Naive B cell (primary cell): ENCODE data around the gene EXT2. TPM values are rescaled to one million over a fixed set of nuclear protein-coding genes. Genes with fewer than 3 reads are reported as not detected.

ENCODE experiments used
- ATAC-seq, 2 donors: fragments of 150-1000 bp; cut with Tn5 transposase; 2 replicates each; pipeline ENCODE4 v1.10.0; 2021; ENCODE audit warnings: low read depth in 2 of 2, mild to moderate bottlenecking in 2 of 2, moderate library complexity in 2 of 2
- DNase-seq: peaks from one replicate; pipeline ENCODE4 v3.0.0; 2022
- H3K27ac Mint-ChIP-seq, 6 donors: one replicate each; pipeline ENCODE4 v1.8.0; 2020 to 2022; ENCODE audit warnings: mild to moderate bottlenecking in 6 of 6, mixed read lengths in 6 of 6, moderate library complexity in 5 of 6, inconsistent platforms in 2 of 6
- H3K27me3 Mint-ChIP-seq, 3 donors: one replicate each; pipeline ENCODE4 v1.8.0; 2021 to 2022; ENCODE audit warnings: mixed read lengths in 3 of 3, mild to moderate bottlenecking in 1 of 3
- H3K36me3 Mint-ChIP-seq, 2 donors: one replicate each; pipeline ENCODE4 v1.8.0; 2020 to 2022; ENCODE audit warnings: mixed read lengths in 2 of 2, inconsistent platforms in 1 of 2, mild to moderate bottlenecking in 1 of 2
- H3K4me1 Mint-ChIP-seq, 3 donors: one replicate each; pipeline ENCODE4 v1.8.0; 2020 to 2022; ENCODE audit warnings: mixed read lengths in 3 of 3, inconsistent platforms in 1 of 3, mild to moderate bottlenecking in 1 of 3, moderate library complexity in 1 of 3
- H3K4me3 Mint-ChIP-seq, 8 donors: one replicate each; pipeline ENCODE4 v1.8.0; 2020 to 2022; ENCODE audit warnings: mild to moderate bottlenecking in 8 of 8, mixed read lengths in 8 of 8, moderate library complexity in 8 of 8, inconsistent platforms in 2 of 8
- H3K9me3 Mint-ChIP-seq, 7 donors: one replicate each; pipeline ENCODE4 v1.8.0; 2020 to 2022; ENCODE audit warnings: mixed read lengths in 7 of 7, mild to moderate bottlenecking in 5 of 7, inconsistent platforms in 2 of 7, moderate library complexity in 1 of 7
- polyA plus RNA-seq, 6 donors: library from polyadenylated mRNA; unstranded; fragments of 300-500 nt; fragmentation: Illumina TruSeq; gene quantifications; one replicate each; pipeline ENCODE4 v1.2.3, GENCODE V29; 2021; ENCODE audit warnings: low read depth in 6 of 6

EXT2 gene
- polyA plus RNA-seq, 6 donors from 2014 or later = 26.5 to 34.1 (median 29.7) TPM

DNA sequence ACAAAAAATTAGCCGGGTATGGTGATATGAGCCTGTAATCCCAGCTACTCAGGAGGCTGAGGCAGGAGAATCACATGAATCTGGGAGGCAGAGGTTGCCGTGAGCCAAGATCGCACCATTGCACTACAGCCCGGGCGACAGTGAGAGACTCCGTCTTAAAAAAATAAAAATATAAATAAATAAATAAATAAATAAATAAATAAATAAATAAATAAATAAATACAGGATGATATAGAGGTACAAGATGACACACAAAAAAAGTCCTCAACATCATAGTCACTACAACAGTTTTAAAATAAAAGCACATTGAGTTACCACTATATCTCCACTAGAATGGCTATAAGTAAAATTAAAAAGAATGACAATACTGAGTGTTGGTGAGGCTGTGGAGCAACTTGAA, 116.7 kb downstream of the EXT2 start:
- Mint-ChIP-seq H3K27me3 (no peaks in the 10 kb centered on the region), H3K9me3 (peaks cover 2 to 28% (median 9%) of the 10 kb centered on the region in 7 donors), H3K27ac (no peak overlapping the region), H3K4me1 (no peaks in the 10 kb centered on the region), H3K36me3 (peaks cover 56 to 57% of the 10 kb centered on the region in 2 donors), H3K4me3 (no peak overlapping the region)
- ATAC-seq = no peak
- DNase-seq = no peak

DNA sequence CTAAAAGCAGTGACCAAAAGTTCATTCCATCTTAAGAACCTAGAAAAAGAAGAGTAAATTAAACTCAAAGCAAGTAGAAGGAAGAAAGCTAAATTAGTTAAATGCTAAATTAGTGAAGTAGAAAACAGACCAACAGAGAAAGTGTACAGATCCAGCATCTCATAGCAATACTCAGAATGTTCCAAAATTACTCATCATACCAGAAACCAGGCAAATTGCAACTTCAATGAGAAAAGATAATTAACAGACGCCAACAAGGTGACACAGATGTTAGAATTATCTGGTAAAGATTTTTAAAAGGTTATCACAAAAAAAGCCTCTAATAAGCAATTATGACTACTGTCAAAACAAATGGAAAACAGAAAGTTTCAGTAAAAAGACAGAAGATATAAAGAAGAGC, 117.7 kb downstream of the EXT2 start:
- no peak overlapping the region for H3K27ac Mint-ChIP-seq
- H3K36me3 Mint-ChIP-seq = peaks cover 51 to 53% of the 10 kb centered on the region in 2 donors
- peaks cover 2 to 28% (median 9%) of the 10 kb centered on the region in 7 donors for H3K9me3 Mint-ChIP-seq
- DNase-seq (no peak), ATAC-seq (no peak)
- H3K4me1 Mint-ChIP-seq = no peaks in the 10 kb centered on the region
- no peaks in the 10 kb centered on the region for H3K27me3 Mint-ChIP-seq
- no peak overlapping the region for H3K4me3 Mint-ChIP-seq

DNA sequence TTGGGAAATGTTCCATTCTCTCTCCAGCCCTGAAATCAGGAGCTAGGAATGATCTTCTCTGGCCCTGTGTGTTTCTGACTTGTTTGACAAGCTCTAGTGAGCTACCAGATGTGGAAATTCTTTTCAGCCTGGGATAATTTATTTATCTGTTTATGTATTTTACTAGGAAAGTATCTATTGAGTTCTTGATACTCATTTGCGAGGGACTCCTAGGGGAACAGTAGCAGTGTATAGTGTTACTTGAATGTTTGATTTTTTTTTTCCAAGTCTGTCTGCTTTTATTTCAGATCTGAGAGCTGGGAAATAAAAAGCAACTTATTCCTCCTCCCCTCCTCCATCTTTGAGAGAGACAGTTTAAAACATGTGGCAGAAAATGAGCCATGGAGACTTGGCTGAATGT, 122.0 kb downstream of the EXT2 start:
- H3K4me1 Mint-ChIP-seq = no peaks in the 10 kb centered on the region
- H3K27me3 Mint-ChIP-seq = no peaks in the 10 kb centered on the region
- no peak overlapping the region for H3K27ac Mint-ChIP-seq
- DNase-seq (no peak), ATAC-seq (no peak)
- H3K9me3 Mint-ChIP-seq = peaks cover 0 to 7% (median 4%) of the 10 kb centered on the region in 7 donors
- no peak overlapping the region for H3K4me3 Mint-ChIP-seq
- peaks cover 36 to 38% of the 10 kb centered on the region in 2 donors for H3K36me3 Mint-ChIP-seq

DNA sequence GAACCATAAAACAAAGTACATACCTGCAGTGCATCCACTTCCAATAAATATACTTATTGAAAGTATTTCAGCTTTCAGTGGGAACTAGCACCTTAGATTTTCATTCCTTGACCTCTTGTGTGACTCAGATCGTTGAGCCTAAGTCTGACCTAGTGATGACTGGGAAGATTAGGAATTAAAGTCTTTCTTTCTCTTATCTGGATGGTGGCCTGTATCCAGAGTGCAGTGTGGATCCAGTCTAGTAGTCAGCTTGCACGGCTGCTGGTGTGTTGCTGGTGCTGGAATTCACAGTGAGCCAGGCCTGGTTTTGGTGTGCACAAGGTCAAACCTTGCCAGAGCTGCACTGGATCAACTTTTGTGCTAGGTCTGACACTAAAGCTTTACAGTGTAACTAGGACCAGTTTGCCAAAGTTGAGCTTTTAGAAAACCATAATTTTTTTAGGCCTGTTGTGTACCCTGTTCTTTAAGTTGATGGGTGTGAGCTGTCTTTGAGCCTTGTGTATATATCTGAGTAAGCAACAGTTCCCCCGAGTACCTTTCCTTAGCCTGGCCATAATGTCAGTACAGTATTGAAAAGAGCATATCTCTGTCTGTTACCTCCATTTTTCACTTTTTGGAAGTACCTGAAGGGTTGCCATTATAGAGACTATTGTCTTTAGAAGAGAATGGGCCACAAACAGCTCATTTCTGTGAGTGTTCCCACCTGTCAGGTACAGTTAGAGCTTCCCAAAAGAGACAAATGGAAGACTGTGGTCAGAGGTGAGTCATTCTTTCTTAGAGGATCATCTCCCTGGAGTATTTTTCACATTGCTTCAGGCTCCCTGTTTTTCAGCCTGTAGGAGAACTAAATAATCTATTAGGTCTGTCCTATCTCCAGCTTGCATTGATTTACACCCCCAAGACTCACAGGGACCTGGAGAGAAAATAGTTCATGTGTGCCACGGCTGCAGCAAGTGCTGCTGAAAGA, 124.6 kb downstream of the EXT2 start:
- Mint-ChIP-seq H3K4me3 (no peak overlapping the region), H3K4me1 (no peaks in the 10 kb centered on the region), H3K27ac (no peak overlapping the region), H3K27me3 (no peaks in the 10 kb centered on the region), H3K9me3 (no peaks in the 10 kb centered on the region), H3K36me3 (peaks cover 26 to 27% of the 10 kb centered on the region in 2 donors)
- no peak for DNase-seq
- ATAC-seq = no peak

DNA sequence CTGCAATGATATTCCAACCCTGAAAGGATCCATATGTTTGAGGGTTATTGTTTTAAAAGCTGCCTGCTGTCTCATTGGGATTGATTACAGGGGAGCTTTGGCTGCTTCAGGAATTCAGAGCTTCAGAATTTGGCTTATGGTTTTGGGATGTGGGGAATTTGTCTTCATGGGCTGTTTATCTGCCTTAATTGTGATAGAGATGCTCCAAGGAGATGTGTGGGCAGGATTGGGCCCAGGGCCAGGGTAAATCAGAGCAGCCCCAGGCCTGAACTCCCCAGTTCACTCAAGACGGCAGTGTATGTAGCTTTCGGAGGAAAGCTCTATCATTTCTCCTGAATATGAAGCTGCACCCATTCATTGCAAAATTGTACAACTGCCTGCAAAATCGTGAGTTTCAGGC, 126.0 kb downstream of the EXT2 start:
- Mint-ChIP-seq H3K4me3 (no peak overlapping the region), H3K9me3 (no peaks in the 10 kb centered on the region), H3K36me3 (peaks cover 20 to 28% of the 10 kb centered on the region in 2 donors), H3K27ac (no peak overlapping the region), H3K27me3 (no peaks in the 10 kb centered on the region), H3K4me1 (no peaks in the 10 kb centered on the region)
- DNase-seq (no peak), ATAC-seq (no peak)

DNA sequence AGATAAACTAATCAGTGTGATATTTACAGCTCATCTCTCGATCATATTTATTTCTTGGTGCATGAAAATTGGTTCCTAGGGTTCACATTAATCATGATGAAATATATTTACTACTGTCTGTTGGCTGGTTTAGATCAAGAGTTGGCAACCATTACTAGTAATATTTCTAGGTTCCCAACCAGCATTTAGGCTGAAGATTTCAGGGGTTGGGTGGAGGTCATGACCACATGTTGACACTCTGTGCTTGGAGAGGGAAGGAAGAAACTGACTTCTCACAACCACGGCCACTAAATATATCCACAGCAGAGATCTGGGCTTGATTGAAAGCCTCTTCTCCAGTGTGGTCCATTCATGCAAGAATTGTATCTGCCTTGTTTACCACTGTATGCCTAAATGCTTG, 126.5 kb downstream of the EXT2 start:
- no peak overlapping the region for H3K4me3 Mint-ChIP-seq
- no peaks in the 10 kb centered on the region for H3K9me3 Mint-ChIP-seq
- H3K36me3 Mint-ChIP-seq = peaks cover 16 to 24% of the 10 kb centered on the region in 2 donors
- H3K27me3 Mint-ChIP-seq = no peaks in the 10 kb centered on the region
- H3K27ac Mint-ChIP-seq = no peak overlapping the region
- DNase-seq = no peak
- ATAC-seq = no peak
- peaks cover 0 to 2% (median 0%) of the 10 kb centered on the region in 3 donors for H3K4me1 Mint-ChIP-seq

DNA sequence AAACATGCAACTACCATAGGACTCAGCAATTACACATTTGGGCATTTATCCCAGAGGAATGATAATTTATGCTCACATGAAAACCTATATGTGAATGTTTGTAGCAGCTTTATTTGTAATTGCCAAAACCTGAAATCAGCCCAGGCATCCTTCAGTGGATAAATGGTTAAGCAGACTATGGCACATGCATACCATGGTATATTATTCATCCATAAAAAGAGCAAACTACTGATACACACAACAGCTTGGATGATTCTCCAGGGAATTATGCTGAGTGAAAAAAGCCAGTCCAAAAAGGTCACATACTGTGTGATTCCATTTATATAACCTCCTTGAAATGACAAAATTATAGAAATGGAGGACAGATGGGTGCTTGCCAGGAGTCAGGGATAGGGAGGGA, 127.8 kb downstream of the EXT2 start:
- Mint-ChIP-seq H3K9me3 (no peaks in the 10 kb centered on the region), H3K4me3 (no peak overlapping the region), H3K4me1 (peaks cover 0 to 4% (median 0%) of the 10 kb centered on the region in 3 donors), H3K27ac (no peak overlapping the region), H3K36me3 (peaks cover 16 to 21% of the 10 kb centered on the region in 2 donors), H3K27me3 (no peaks in the 10 kb centered on the region)
- DNase-seq (no peak), ATAC-seq (no peak)

DNA sequence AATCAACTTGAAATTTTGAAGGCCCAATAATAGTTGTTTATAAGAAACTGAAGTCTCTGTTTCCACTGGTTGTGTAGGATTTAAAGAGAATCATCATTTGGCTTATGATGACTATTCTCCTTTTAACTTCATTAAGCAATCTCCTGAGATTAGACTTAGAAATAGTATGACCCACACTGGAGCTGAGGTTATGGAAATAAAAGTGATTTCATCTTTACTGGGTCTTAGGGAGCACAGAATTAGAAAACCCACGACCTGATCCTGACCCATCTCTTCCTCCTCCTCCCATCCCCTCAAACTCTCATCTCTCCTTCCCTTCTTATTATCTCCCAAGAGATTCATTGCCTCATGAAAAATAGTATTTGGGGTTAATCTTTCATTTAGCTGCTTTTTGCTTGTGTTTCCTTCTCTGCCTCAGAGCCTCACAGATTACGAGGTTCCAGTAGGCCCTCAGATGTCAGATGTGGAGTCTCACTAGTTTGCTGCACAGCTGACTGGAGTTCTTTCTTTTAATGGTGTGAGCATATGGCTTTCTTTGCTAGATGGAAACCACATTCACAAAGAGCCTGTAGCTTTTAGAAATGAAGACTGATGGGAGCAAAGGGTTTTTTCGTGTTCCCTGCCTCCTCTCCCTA, 129.5 kb downstream of the EXT2 start:
- ATAC-seq (no peak), DNase-seq (no peak)
- no peaks in the 10 kb centered on the region for H3K9me3 Mint-ChIP-seq
- H3K36me3 Mint-ChIP-seq = peaks cover 16 to 18% of the 10 kb centered on the region in 2 donors
- peaks cover 0 to 4% (median 0%) of the 10 kb centered on the region in 3 donors for H3K4me1 Mint-ChIP-seq
- no peaks in the 10 kb centered on the region for H3K27me3 Mint-ChIP-seq
- no peak overlapping the region for H3K4me3 Mint-ChIP-seq
- H3K27ac Mint-ChIP-seq = peak overlapping the region in 1 of 6 donors; percentile 24

DNA sequence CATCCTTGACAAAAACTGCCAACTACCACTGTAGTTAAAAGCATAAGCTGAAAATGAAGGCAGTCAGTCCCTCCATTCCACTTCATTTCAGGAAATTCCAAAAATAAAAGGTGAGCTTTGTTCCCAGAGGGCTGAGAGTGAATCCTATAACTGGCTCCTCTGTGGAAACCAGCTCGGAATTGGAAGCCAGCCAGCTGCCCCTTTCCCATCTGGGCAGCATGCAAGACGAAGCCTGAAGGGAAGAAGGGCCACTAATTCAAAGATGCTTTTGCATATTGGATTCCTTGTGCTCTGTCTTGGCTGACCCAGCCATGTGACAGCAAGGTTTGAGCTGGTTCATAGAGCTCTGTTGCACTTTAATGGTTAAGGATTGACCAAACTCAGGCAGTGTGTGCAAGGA, 131.0 kb downstream of the EXT2 start:
- Mint-ChIP-seq H3K36me3 (peaks cover 4 to 16% of the 10 kb centered on the region in 2 donors), H3K9me3 (no peaks in the 10 kb centered on the region), H3K4me3 (peak overlapping the region in 1 of 8 donors; percentile 21), H3K27me3 (no peaks in the 10 kb centered on the region), H3K27ac (no peak overlapping the region), H3K4me1 (peaks cover 0 to 4% (median 0%) of the 10 kb centered on the region in 3 donors)
- ATAC-seq (no peak), DNase-seq (no peak)

DNA sequence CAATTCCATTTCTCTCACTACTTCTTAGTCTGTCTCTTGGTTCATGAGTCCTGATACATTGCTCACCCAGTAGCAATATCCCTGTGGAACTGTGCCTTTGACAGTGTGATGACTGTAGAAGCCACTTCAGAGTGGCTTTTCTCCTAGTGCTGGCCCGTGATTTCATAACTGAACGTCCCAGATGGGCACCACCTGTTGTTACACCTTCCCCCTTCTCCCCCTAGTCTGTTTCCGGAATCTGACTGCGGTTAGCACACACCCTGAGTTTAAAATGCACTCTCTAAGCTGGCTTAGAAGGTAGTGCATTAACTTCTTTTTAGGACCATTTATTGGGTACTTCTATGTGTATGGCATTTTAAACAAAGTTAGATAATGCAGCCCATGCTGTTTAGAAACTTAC, 131.5 kb downstream of the EXT2 start:
- H3K4me3 Mint-ChIP-seq = no peak overlapping the region
- no peak for ATAC-seq
- H3K27ac Mint-ChIP-seq = no peak overlapping the region
- H3K27me3 Mint-ChIP-seq = no peaks in the 10 kb centered on the region
- peaks cover 0 to 4% (median 0%) of the 10 kb centered on the region in 3 donors for H3K4me1 Mint-ChIP-seq
- DNase-seq = no peak
- no peaks in the 10 kb centered on the region for H3K9me3 Mint-ChIP-seq
- peaks cover 0 to 14% of the 10 kb centered on the region in 2 donors for H3K36me3 Mint-ChIP-seq

DNA sequence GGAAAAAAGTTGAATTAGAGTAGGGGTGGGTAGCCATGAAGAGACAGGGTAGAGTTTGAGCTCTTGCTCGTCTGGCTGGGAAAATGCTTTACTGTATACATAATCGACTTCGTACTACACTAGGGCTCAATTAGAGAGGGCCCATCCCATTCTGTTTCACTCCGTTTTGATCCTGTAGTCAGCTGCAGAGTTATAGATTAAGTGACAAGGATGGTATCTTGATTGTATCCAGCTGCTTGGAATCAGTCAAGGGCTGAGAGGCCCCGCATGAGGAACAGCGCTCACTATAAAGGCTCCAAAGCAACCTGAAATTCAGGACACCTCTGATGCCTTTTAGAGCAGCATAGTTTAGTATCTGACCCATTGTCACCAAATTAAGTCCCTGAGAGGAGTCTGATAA, 132.9 kb downstream of the EXT2 start:
- no peak overlapping the region for H3K4me3 Mint-ChIP-seq
- H3K9me3 Mint-ChIP-seq = no peaks in the 10 kb centered on the region
- DNase-seq (no peak), ATAC-seq (no peak)
- peaks cover 0 to 19% of the 10 kb centered on the region in 2 donors for H3K36me3 Mint-ChIP-seq
- no peaks in the 10 kb centered on the region for H3K27me3 Mint-ChIP-seq
- H3K27ac Mint-ChIP-seq = no peak overlapping the region
- H3K4me1 Mint-ChIP-seq = peaks cover 0 to 4% (median 0%) of the 10 kb centered on the region in 3 donors

DNA sequence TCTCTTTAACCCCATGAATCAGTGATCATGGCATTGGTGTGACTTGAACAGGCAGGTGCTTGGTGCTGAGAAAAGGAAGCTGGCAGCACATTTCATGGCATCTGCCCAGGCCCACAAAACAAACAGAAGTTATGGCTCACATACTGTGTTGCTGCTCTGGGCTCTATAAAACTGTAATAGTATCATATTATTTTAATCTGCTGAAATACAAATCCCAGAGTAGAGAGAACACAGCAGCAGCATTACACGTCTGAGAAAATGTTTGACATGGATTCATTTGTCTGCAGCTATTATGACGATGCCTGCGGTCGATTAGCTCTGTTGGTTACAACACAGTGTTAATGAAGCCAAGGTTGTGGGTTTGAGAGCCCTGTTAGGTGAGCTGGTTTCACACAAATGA, 133.6 kb downstream of the EXT2 start:
- H3K36me3 Mint-ChIP-seq = peaks cover 0 to 23% of the 10 kb centered on the region in 2 donors
- peak overlapping the region in 1 of 6 donors; percentile 16 for H3K27ac Mint-ChIP-seq
- no peaks in the 10 kb centered on the region for H3K27me3 Mint-ChIP-seq
- peaks cover 0 to 4% (median 0%) of the 10 kb centered on the region in 3 donors for H3K4me1 Mint-ChIP-seq
- no peak overlapping the region for H3K4me3 Mint-ChIP-seq
- DNase-seq = no peak
- no peaks in the 10 kb centered on the region for H3K9me3 Mint-ChIP-seq
- ATAC-seq = no peak

DNA sequence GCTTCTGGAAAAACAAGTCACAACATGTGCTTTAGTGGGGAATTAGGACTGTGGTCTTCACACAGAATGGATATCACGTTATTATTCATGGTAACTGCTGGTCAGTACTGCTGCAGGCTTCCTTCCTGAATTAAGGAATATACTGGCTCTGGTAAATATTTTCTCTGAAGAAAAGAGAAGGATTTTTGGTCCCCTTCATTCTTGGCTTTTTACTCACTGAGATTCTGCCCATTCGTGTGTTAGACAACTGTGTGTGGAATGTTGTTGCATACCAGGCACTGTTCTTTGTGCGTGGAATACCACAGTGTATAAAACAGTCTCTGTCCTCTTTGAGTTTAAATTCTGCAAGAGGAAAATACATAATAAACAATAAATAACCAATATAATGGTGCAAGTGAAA, 134.1 kb downstream of the EXT2 start:
- H3K9me3 Mint-ChIP-seq = no peaks in the 10 kb centered on the region
- H3K4me3 Mint-ChIP-seq = no peak overlapping the region
- no peak overlapping the region for H3K27ac Mint-ChIP-seq
- no peaks in the 10 kb centered on the region for H3K27me3 Mint-ChIP-seq
- peaks cover 0 to 4% (median 0%) of the 10 kb centered on the region in 3 donors for H3K4me1 Mint-ChIP-seq
- H3K36me3 Mint-ChIP-seq = peaks cover 0 to 24% of the 10 kb centered on the region in 2 donors
- ATAC-seq (no peak), DNase-seq (no peak)

DNA sequence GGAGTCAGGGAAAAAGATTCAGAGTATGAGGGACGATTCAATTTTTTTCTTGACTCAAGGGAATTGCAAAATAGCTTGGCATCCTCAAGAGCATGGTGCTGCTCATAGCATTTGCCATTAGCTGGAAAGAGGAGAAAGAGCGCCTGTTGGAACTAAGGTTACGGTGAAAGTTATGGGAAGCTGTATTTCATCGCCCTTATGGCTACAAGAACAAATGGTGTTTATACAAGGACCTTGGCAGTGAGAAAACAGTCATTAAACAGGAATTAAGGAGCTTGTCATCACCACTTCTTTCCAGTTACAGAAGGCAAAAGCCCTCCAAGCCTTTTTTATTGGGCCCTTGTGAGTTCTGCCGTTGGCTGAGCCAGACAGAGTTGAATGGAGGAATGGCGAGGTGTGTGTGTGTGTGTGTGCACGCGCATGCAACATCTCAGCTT, 140.3 kb downstream of the EXT2 start:
- no peaks in the 10 kb centered on the region for H3K9me3 Mint-ChIP-seq
- no peak for ATAC-seq
- H3K4me3 Mint-ChIP-seq = no peak overlapping the region
- no peak overlapping the region for H3K27ac Mint-ChIP-seq
- H3K36me3 Mint-ChIP-seq = peaks cover 27 to 46% of the 10 kb centered on the region in 2 donors
- H3K27me3 Mint-ChIP-seq = no peaks in the 10 kb centered on the region
- H3K4me1 Mint-ChIP-seq = no peaks in the 10 kb centered on the region
- DNase-seq = no peak
